ENCODE results near the gene DAD1. TPM values are rescaled to one million over a fixed set of nuclear protein-coding genes. Genes with fewer than 3 reads are reported as not detected.

DAD1 gene
- total and polyA plus RNA-seq, 2 of the 8 experiments (the other 6 are each of a cell fraction or from before 2014, with no cell fraction given) = 131 to 440 TPM

GRCh38 chr14:22600027-22600426, 11.0 kb upstream of the DAD1 start (continued):
- no peak for TF ChIP-seq RBBP5 (IDR thresholded peaks at IDR 0.05; ENCODE audit: borderline replicate concordance, low read depth, low read length)
- TF ChIP-seq GTF2F1 (IDR thresholded peaks at IDR 0.05; ENCODE audit: borderline replicate concordance, low read depth, low read length) = no peak
